Gastroesophageal sphincter (tissue), 3 donors: ENCODE data around the gene CBX6.

ENCODE experiments used
- CTCF ChIP-seq, 4 experiments: fragments of 200-600 bp in 2 of 4; fragments of 450-650 bp in 2 of 4; sonication (generic) in 1 of 4; IDR thresholded peaks; one replicate each; pipeline ENCODE4 v1.5.1; 2017 to 2019; ENCODE audit warnings: antibody characterized with exemption in 4 of 4, mild to moderate bottlenecking in 2 of 4, moderate library complexity in 2 of 4
- EP300 ChIP-seq: sonication (generic); formaldehyde crosslinking; IDR thresholded peaks from one replicate; pipeline ENCODE4 v1.6.1; 2017; ENCODE audit warnings: antibody characterized with exemption, mild to moderate bottlenecking
- POLR2A ChIP-seq, 2 donors: fragments of 450-650 bp; IDR thresholded peaks; one replicate each; pipeline ENCODE4 v1.6.1; 2017; ENCODE audit warnings: antibody characterized with exemption in 2 of 2, mild to moderate bottlenecking in 2 of 2, moderate library complexity in 1 of 2
- POLR2AphosphoS5 ChIP-seq: sonication (generic); formaldehyde crosslinking; IDR thresholded peaks from one replicate; pipeline ENCODE4 v1.6.1; 2017; ENCODE audit warnings: antibody characterized with exemption

- TF ChIP-seq CTCF (IDR thresholded peaks at IDR 0.05) = no peak
- no peak for TF ChIP-seq POLR2A (IDR thresholded peaks at IDR 0.05)
- TF ChIP-seq POLR2AphosphoS5 = no peak
- no peak for TF ChIP-seq EP300
Measured at GRCh38 chr22:38815842-38816241, 56.2 kb downstream of the CBX6 start.
